Glutamatergic neuron (in vitro differentiated cells): Measurements from ENCODE around the gene KIRREL3. TPM values are rescaled to one million over a fixed set of nuclear protein-coding genes. Genes with fewer than 3 reads are reported as not detected.

Experiments
- DNase-seq: peaks from one replicate; pipeline ENCODE4 v3.0.0; 2022
- H3K27ac Mint-ChIP-seq: one replicate; pipeline ENCODE4 v1.8.0; 2020; ENCODE audit warnings: mild to moderate bottlenecking, mixed read lengths, inconsistent platforms; ENCODE audit not compliant: unreplicated experiment
- H3K27me3 Mint-ChIP-seq: one replicate; pipeline ENCODE4 v1.8.0; 2020; ENCODE audit warnings: mild to moderate bottlenecking, moderate library complexity, mixed read lengths, inconsistent platforms; ENCODE audit not compliant: unreplicated experiment
- H3K36me3 Mint-ChIP-seq: one replicate; pipeline ENCODE4 v1.8.0; 2020; ENCODE audit warnings: mild to moderate bottlenecking, mixed read lengths, inconsistent platforms; ENCODE audit not compliant: unreplicated experiment
- H3K4me1 Mint-ChIP-seq: one replicate; pipeline ENCODE4 v1.8.0; 2020; ENCODE audit warnings: mild to moderate bottlenecking, low read depth, mixed read lengths, inconsistent platforms; ENCODE audit not compliant: unreplicated experiment
- H3K4me3 Mint-ChIP-seq: one replicate; pipeline ENCODE4 v1.8.0; 2020; ENCODE audit warnings: mild to moderate bottlenecking, mixed read lengths, inconsistent platforms; ENCODE audit not compliant: unreplicated experiment
- H3K9me3 Mint-ChIP-seq: one replicate; pipeline ENCODE4 v1.8.0; 2020; ENCODE audit warnings: mild to moderate bottlenecking, moderate library complexity, mixed read lengths, inconsistent platforms; ENCODE audit not compliant: unreplicated experiment
- total RNA-seq: library from RNA; stranded (reverse); fragmentation: NEBNext Ultra II Directional; extraction: Animal tissue kit (Norgen Biotek cat#: 25700); gene quantifications from one replicate; pipeline ENCODE4 v1.2.1, GENCODE V29; 2021; ENCODE audit not compliant: unreplicated experiment
- TF ChIP-seq, protein P1 (sequence below): fragments of 200-600 bp; sonication (generic); IDR thresholded peaks from one replicate; pipeline ENCODE4 v1.5.0; 2021; ENCODE audit not compliant: partially characterized antibody, unreplicated experiment

KIRREL3 gene
- total RNA-seq, 1 donor from 2014 or later = 25.3 TPM

DNA sequence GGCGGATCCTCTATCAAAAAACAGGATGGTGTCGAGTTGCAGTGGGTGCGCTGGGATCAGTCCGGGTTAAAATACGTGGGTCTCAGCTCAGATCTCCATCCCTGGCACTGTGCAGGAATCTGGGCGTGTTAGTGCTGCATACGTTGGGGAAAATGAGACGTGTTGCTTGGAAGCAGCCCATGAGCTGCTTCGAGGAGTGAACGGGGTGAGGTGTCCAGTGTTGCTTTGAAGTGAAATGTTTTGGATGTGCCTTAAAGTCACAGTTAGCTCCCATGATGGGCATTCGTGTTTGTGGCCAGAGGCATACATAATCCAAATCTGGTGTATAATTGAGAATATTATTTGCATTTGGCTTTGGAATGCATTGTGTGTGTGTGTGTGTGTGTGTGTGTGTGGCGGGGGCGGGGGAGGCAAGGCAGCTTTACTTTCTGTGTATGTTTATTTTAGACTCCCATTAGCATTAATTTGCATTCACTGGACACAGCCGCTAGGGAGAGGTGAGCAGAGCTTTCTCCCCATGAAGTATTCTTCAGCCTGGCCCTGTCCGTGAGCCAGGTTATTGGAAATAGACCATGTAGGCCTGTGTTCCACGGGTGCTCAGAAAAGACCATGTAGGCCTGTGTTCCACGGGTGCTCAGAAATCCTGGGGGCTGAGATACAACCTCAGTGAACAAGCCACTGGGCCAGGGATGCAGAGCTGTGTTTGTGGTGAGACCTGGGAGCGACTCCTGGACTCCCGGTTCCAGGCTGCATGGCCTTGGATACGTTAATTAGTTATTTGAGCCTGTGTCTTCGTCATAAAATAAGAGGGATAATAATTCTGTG is 510.5 kb downstream of the KIRREL3 start:
- no peak overlapping the region for H3K4me3 Mint-ChIP-seq
- no peak overlapping the region for H3K27ac Mint-ChIP-seq
- peaks cover 3% of the 10 kb centered on the region for H3K9me3 Mint-ChIP-seq
- no peaks in the 10 kb centered on the region for H3K36me3 Mint-ChIP-seq
- peaks cover 4% of the 10 kb centered on the region for H3K27me3 Mint-ChIP-seq
- TF ChIP-seq, protein P1, sequence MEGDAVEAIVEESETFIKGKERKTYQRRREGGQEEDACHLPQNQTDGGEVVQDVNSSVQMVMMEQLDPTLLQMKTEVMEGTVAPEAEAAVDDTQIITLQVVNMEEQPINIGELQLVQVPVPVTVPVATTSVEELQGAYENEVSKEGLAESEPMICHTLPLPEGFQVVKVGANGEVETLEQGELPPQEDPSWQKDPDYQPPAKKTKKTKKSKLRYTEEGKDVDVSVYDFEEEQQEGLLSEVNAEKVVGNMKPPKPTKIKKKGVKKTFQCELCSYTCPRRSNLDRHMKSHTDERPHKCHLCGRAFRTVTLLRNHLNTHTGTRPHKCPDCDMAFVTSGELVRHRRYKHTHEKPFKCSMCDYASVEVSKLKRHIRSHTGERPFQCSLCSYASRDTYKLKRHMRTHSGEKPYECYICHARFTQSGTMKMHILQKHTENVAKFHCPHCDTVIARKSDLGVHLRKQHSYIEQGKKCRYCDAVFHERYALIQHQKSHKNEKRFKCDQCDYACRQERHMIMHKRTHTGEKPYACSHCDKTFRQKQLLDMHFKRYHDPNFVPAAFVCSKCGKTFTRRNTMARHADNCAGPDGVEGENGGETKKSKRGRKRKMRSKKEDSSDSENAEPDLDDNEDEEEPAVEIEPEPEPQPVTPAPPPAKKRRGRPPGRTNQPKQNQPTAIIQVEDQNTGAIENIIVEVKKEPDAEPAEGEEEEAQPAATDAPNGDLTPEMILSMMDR = no peak
- DNase-seq = no peak
- peaks cover 21% of the 10 kb centered on the region for H3K4me1 Mint-ChIP-seq

DNA sequence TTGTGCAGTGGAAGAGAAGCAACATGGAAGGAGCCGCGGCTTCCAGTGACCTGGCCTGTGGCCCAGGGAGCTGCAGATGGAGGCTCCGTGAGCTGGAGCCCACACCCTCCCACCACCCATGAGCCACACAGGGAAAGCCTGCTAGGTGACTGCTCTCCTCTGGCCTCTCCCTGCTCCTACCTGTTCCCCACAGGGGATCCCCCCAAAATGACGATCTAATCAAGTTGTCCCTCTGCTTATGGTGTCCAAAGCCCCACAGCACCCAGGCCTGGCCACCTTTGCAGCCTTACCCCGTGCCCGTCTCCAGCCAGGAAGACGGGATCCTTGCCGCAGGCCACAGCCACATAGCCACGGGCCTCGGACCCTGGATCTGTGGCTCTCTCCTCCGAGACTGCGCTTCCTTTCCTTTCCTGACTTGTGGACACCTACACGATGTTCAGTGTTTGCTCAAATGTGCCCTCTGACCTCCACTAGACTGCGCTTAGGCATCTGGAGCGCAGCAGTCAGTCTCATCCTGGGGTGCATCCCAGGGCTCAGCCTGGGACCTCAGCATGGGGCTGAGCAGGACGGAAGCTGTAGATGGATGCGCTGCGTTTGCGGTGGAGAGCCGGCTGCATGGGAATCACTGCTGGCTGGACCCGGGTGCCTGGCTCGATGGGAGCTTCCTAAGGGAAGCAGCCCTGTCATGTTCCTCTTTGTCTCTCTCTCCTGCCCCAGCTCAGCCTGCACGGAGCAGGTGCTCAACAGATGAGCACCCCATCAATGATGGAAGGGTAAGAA is 511.8 kb downstream of the KIRREL3 start:
- TF ChIP-seq, protein P1 = no peak
- Mint-ChIP-seq H3K27me3 (peaks cover 6% of the 10 kb centered on the region), H3K4me1 (peaks cover 17% of the 10 kb centered on the region), H3K36me3 (no peaks in the 10 kb centered on the region), H3K27ac (no peak overlapping the region), H3K9me3 (peaks cover 5% of the 10 kb centered on the region), H3K4me3 (no peak overlapping the region)
- no peak for DNase-seq

DNA sequence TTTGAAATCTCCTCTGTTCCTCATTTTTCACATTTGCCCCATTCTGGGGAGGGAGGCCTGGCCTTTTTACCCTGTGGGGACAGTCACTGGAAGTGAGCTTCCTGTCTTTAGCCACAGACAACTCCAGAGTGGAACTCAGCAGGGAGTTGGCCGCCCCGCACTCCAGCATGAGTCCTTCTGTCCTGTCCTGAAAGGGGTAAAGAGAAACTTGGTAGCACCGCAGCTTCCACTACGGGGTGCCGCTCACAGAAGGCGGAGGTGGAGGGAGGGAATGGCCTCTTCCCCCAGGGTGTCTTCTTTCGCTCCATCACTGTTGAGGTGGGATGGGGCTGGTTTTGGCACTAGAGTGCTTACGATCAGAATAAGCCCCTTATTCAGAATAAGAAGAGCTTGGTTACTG is 512.9 kb downstream of the KIRREL3 start:
- Mint-ChIP-seq H3K27ac (no peak overlapping the region), H3K4me1 (peaks cover 16% of the 10 kb centered on the region), H3K36me3 (no peaks in the 10 kb centered on the region), H3K4me3 (no peak overlapping the region), H3K9me3 (peaks cover 4% of the 10 kb centered on the region), H3K27me3 (peaks cover 6% of the 10 kb centered on the region)
- TF ChIP-seq, protein P1 = no peak
- DNase-seq = no peak

DNA sequence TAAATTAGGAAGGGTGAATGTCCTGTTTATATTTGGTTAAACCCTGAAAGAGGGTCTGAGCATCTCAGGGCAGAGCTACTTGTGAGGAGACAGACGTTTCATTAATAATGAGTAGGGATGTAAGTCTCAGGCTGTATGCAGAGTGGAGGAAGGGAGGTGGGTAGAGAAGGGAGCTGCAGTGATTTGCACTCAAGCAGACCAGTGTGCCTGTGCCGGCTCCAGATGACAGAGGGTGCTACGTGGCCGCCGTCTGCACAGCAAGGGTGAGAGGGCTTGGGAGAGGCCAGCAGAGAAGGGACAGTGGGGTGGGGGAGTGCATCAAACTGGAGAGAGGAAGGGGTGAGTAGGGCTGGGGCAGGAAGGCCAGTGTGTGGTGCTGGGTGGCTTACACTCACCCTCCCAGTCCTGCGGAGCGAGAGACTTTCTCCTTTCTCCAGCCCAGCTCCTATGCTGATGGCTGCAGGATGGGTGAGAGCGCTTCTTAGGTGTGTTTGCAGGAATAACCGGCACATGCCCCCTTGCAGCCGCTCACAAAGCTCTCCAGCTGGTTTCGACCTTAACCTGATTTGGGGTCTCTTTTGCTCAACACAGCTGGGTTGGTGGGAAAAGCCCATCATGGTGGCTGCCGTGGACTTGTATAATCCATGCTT is 514.5 kb downstream of the KIRREL3 start:
- Mint-ChIP-seq H3K36me3 (no peaks in the 10 kb centered on the region), H3K9me3 (peaks cover 2% of the 10 kb centered on the region), H3K4me1 (peaks cover 16% of the 10 kb centered on the region), H3K27me3 (peaks cover 9% of the 10 kb centered on the region), H3K4me3 (no peak overlapping the region), H3K27ac (peak overlapping the region; percentile 2)
- DNase-seq = no peak
- TF ChIP-seq, protein P1 = no peak
